ENCODE measurements around the gene PURA. TPM values are rescaled to one million over a fixed set of nuclear protein-coding genes. Genes with fewer than 3 reads are reported as not detected.
"Not testable (repeated sequence)": the region's sequence is repeated elsewhere in the genome, so short reads cannot be mapped to it uniquely, and the experiment has no call there.

The PURA gene
- total and polyA plus RNA-seq, 2 of the 4 experiments (the other 2 are of a cell fraction) = 3.8 to 5.6 TPM

GRCh38 chr5:140154710-140155381 lies 40.9 kb downstream of the PURA start:
- CTCF ChIA-PET = interaction anchor here (0.7 to 1.0 kb wide), 3 partner anchors 9 to 47 kb away, joined by 3 to 5 read pairs (median 4); no protein-coding TSS in a partner anchor

More at GRCh38 chr5:140154710-140155381, 40.9 kb downstream of the PURA start:
- dilution Hi-C loops (cut with HindIII; ENCODE audit: low sequenced_read_pairs, unreplicated experiment); H3K4me3 ChIP-seq (ENCODE audit: insufficient read depth, low read depth, low read length); H3K23ac ChIP-seq (ENCODE audit: low read depth, low read length); H2BK20ac ChIP-seq (ENCODE audit: low read depth, low read length); H3K4ac ChIP-seq (ENCODE audit: low read depth, low read length); ATAC-seq (ENCODE audit: low read depth); H4K5ac ChIP-seq (ENCODE audit: low read depth, low read length); H2BK15ac ChIP-seq (ENCODE audit: low read depth, low read length); H3K27me3 ChIP-seq (ENCODE audit: control insufficient read depth, insufficient read depth, low read length); H3K4me1 ChIP-seq (ENCODE audit: control insufficient read depth, insufficient read depth, low read length); H2BK5ac ChIP-seq (ENCODE audit: low read depth, low read length, poor library complexity, severe bottlenecking); H3K9me1 ChIP-seq (ENCODE audit: insufficient read depth, low read length); H3K9me3 ChIP-seq (ENCODE audit: control insufficient read depth, insufficient read depth, low read length); BruUV-seq (replicated peaks); H3K27ac ChIP-seq (ENCODE audit: insufficient read depth, low read length); intact Hi-C loops (cut with micrococcal nuclease); H3K9ac ChIP-seq (ENCODE audit: low read depth, low read length); H3K56ac ChIP-seq (ENCODE audit: extremely low read depth, insufficient read depth, low read length); H4K8ac ChIP-seq (ENCODE audit: low read depth in 2 of 2, low read length in 2 of 2); H4K91ac ChIP-seq (ENCODE audit: insufficient read depth, low read depth, low read length); POLR2A ChIA-PET (ENCODE audit: unreplicated experiment); H3K79me1 ChIP-seq (ENCODE audit: low read depth in 1 of 2, low read length in 2 of 2); H3K4me2 ChIP-seq (ENCODE audit: low read depth, low read length); H3K14ac ChIP-seq (replicated peaks; ENCODE audit: low read depth, low read length); H2AK5ac ChIP-seq (ENCODE audit: low read depth, low read length); in situ Hi-C loops (cut with MboI; ENCODE audit: low sequenced_read_pairs); H4K20me1 ChIP-seq (ENCODE audit: insufficient read depth, low read length); H3K18ac ChIP-seq (ENCODE audit: low read depth, low read length); H2BK120ac ChIP-seq (ENCODE audit: low read depth, low read length); H3K36me3 ChIP-seq (ENCODE audit: control insufficient read depth, insufficient read depth, low read length); H2AFZ ChIP-seq (replicated peaks; ENCODE audit: low read length, poor library complexity); DNase-seq: not testable (repeated sequence)
- H2AK9ac ChIP-seq (replicated peaks; ENCODE audit: low read depth, low read length, poor library complexity) = peak overlapping the region; percentile 39
- 82% methylated on average over 7 of the region's 21 CpGs; no CpG with 5 or more reads in 1 of the 2 experiments for whole genome bisulfite sequencing, 2 experiments (ENCODE audit: extremely low coverage in 2 of 2, insufficient read length in 1 of 2)
